ENCODE data around the gene SSU72. TPM values are rescaled to one million over a fixed set of nuclear protein-coding genes. Genes with fewer than 3 reads are reported as not detected.

SSU72 gene
- total RNA-seq, 1 experiment from 2014 or later, result 145 TPM

DNA sequence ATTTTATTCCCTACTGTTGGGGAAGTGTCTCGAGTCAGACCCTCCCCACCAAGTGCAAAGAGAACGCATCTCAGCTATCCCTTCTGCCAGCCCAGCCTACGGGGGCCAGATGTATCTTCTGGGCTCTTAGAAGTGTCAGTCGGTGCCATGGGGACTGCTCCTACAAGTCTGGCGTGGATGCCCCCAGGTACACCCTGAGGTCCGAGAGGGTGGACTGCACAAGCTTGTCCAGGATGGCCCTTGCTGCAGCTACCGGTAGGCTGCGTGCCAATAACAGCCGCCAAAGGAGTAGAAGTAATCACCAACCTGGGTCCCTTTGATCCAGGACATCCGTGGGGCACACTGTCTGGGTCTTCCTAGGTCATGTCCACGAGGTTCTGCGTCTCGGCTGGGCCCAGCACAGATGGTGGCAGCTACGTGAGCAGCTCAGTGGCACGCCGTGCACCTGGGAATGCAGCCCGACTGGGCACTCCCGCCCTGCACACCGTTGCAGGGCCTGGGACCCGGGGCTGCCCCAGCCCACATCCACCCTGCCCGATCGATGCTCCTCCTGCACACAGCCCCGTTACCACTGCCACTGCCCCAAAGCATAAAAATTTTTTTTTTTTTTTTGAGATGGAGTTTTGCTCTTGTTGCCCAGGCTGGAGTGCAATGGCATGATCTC, 8.8 kb upstream of the SSU72 start:
- BruUV-seq (replicated peaks), result no TSS peak
- H3K4me1 ChIP-seq (replicated peaks; ENCODE audit: insufficient read depth), result no peaks in the 10 kb centered on the region
- POLR2A ChIA-PET (ENCODE audit: unreplicated experiment), result no interaction called here
- H3K27me3 ChIP-seq (ENCODE audit: insufficient read depth, low read depth), result peaks cover 76% of the 10 kb centered on the region
- TF ChIP-seq CTCF (conservative IDR thresholded peaks at IDR 0.05) (no peak), EZH2 (IDR thresholded peaks at IDR 0.05; ENCODE audit: low read depth) (no peak)
- H3K9me3 ChIP-seq (ENCODE audit: insufficient read depth, low read depth), result no peaks in the 10 kb centered on the region
- H3K36me3 ChIP-seq (ENCODE audit: low read depth), result no peaks in the 10 kb centered on the region
- no peak overlapping the region for H3K27ac ChIP-seq
- H3K4me2 ChIP-seq, result no peak overlapping the region
- no peaks in the 10 kb centered on the region for H4K20me1 ChIP-seq (ENCODE audit: insufficient read depth)
- no peaks in the 10 kb centered on the region for H3K9me2 ChIP-seq (ENCODE audit: insufficient read depth)
- H3F3A ChIP-seq (ENCODE audit: insufficient read depth, low read depth), result peaks cover 3% of the 10 kb centered on the region; the same call in 1 of the 2 replicates
- H3K4me3 ChIP-seq, result no peak overlapping the region
- DNase-seq, result no peak
- H2AFZ ChIP-seq, result no peak overlapping the region
- intact Hi-C loops (cut with micrococcal nuclease; ENCODE audit: unreplicated experiment), result no loop called here
- CTCF ChIA-PET, result no interaction called here
- H3K79me2 ChIP-seq (ENCODE audit: low read depth), result no peaks in the 10 kb centered on the region

DNA sequence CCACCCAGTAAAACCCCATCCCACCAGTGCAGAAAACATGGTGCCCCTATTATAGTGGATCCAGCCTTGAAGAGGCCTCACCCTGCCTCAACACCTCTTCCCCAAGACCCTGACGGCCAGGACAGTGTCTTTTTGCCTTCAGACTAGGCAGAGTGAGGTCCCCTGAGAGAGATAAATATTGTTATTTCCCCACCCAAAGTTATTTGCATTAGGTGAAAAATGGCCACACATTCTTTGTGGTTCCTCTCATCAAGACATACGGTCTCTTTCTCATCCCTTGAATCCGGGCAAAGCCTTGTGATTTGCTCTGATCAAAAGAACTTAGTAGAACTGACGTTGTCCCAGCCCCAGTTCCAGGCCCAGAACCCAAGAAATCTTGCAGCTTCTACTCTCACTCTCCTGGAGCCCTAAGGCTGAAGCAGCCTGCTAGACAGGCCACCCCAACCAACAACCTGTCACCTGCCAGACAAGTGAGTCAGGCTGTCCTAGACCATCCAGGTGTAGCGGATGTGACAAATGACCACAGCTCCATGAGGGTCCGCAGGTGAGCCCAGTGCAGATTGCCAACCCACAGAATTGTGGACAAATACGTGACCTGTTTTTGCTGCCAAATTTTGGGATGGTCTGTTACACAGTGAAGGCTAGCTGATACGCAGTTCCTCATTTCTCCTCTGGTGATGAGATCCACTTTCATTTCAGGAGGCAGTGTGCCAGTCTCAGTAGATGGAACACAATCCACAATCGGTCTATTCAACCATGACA, 8.1 kb upstream of the SSU72 start:
- no TSS peak for BruUV-seq (replicated peaks)
- Histone ChIP-seq H3K4me3 (no peak overlapping the region), H3K27me3 (ENCODE audit: insufficient read depth, low read depth) (peaks cover 82% of the 10 kb centered on the region)

DNA sequence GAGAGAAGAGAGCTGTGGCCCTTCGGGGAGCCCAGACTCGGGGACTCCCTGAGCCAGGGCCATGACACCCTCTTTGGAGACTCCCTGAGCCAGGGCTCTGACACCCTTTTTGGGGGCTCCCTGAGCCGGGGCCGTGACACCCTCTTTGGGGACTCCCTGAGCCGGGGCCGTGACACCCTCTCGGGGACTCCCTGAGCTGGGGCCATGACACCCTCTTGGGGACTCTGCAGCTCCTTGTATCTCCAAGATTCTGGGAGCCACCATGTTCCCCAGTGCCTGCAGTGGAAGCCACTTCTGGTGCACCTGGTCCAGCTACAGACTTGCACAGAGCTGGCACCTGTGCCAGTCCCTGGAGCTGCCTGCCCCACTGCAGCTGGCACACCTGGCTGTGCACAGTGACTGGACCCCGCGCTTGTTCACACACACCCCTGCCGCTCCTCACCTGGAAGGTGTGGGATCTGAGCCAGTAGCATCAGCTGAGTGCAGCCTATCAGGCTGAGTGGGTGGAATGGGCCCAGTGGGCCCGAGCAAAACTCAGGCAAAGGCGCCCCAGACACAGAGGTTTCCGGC, 3.8 kb upstream of the SSU72 start:
- peaks cover 48% of the 10 kb centered on the region for H3K27me3 ChIP-seq (ENCODE audit: insufficient read depth, low read depth)
- peaks cover 2% of the 10 kb centered on the region; the same call in 1 of the 2 replicates for H3K36me3 ChIP-seq (ENCODE audit: low read depth)
- POLR2A ChIA-PET (ENCODE audit: unreplicated experiment), result no interaction called here
- H3K9me3 ChIP-seq (ENCODE audit: insufficient read depth, low read depth), result no peaks in the 10 kb centered on the region
- intact Hi-C loops (cut with micrococcal nuclease; ENCODE audit: unreplicated experiment), result no loop called here
- CTCF ChIA-PET, result no interaction called here
- no peaks in the 10 kb centered on the region for H3K9me2 ChIP-seq (ENCODE audit: insufficient read depth)
- BruUV-seq (replicated peaks), result no TSS peak
- peaks cover 14% of the 10 kb centered on the region for H3K79me2 ChIP-seq (ENCODE audit: low read depth)
- H2AFZ ChIP-seq, result no peak overlapping the region
- H3K4me1 ChIP-seq (replicated peaks; ENCODE audit: insufficient read depth), result peaks cover 10% of the 10 kb centered on the region
- H4K20me1 ChIP-seq (ENCODE audit: insufficient read depth), result peaks cover 2% of the 10 kb centered on the region
- peaks cover 28% of the 10 kb centered on the region for H3F3A ChIP-seq (ENCODE audit: insufficient read depth, low read depth)
- no peak for DNase-seq
- no peak for TF ChIP-seq CTCF (conservative IDR thresholded peaks at IDR 0.05)
- no peak for TF ChIP-seq EZH2 (IDR thresholded peaks at IDR 0.05; ENCODE audit: low read depth)
- H3K4me3 ChIP-seq, result no peak overlapping the region
- no peak overlapping the region for H3K27ac ChIP-seq
- no peak overlapping the region for H3K4me2 ChIP-seq

More for the DNA sequence above, 8.1 kb upstream of the SSU72 start:
- Histone ChIP-seq H3K27ac (no peak overlapping the region), H3K79me2 (ENCODE audit: low read depth) (no peaks in the 10 kb centered on the region), H2AFZ (no peak overlapping the region), H3K9me2 (ENCODE audit: insufficient read depth) (no peaks in the 10 kb centered on the region), H3K4me2 (no peak overlapping the region), H3K36me3 (ENCODE audit: low read depth) (no peaks in the 10 kb centered on the region), H3F3A (ENCODE audit: insufficient read depth, low read depth) (peaks cover 3% of the 10 kb centered on the region; the same call in 1 of the 2 replicates), H3K9me3 (ENCODE audit: insufficient read depth, low read depth) (no peaks in the 10 kb centered on the region), H3K4me1 (replicated peaks; ENCODE audit: insufficient read depth) (no peaks in the 10 kb centered on the region), H4K20me1 (ENCODE audit: insufficient read depth) (no peaks in the 10 kb centered on the region)
- intact Hi-C loops (cut with micrococcal nuclease; ENCODE audit: unreplicated experiment), result no loop called here
- CTCF ChIA-PET, result no interaction called here
- TF ChIP-seq CTCF (conservative IDR thresholded peaks at IDR 0.05) (no peak), EZH2 (IDR thresholded peaks at IDR 0.05; ENCODE audit: low read depth) (no peak)
- POLR2A ChIA-PET (ENCODE audit: unreplicated experiment), result no interaction called here
- DNase-seq, result no peak
